SKM-1 treated with dmso at 0.1 percent for 144 hours (cell line): ENCODE results near the gene TTC9.

Experiments
- DNase-seq: peaks from one replicate; lab custom pipeline; 2025; ENCODE audit not compliant: unreplicated experiment; lab: John Stamatoyannopoulos, UW

TTC9 gene

GRCh38 chr14:70711451-70711850, 69.7 kb downstream of the TTC9 start:
- no peak for DNase-seq

- DNase-seq = no peak
Observed at GRCh38 chr14:70713096-70713495, 71.4 kb downstream of the TTC9 start.

- DNase-seq = no peak
Observed at GRCh38 chr14:70713511-70713916, 71.8 kb downstream of the TTC9 start.

- no peak for DNase-seq
Observed at GRCh38 chr14:70714055-70714550, 72.4 kb downstream of the TTC9 start.

- no peak for DNase-seq
Observed at GRCh38 chr14:70716483-70716882, 74.8 kb downstream of the TTC9 start.

GRCh38 chr14:70716958-70717357, 75.2 kb downstream of the TTC9 start:
- DNase-seq = no peak

- DNase-seq = no peak
Observed at GRCh38 chr14:70718383-70719118, 76.8 kb downstream of the TTC9 start.

GRCh38 chr14:70721542-70721941, 79.8 kb downstream of the TTC9 start:
- no peak for DNase-seq

GRCh38 chr14:70722418-70722817, 80.7 kb downstream of the TTC9 start:
- no peak for DNase-seq

GRCh38 chr14:70723276-70723675, 81.6 kb downstream of the TTC9 start:
- DNase-seq = no peak

GRCh38 chr14:70724110-70724509, 82.4 kb downstream of the TTC9 start:
- no peak for DNase-seq

- DNase-seq = no peak
Observed at GRCh38 chr14:70724944-70725343, 83.2 kb downstream of the TTC9 start.
